CD4-positive, alpha-beta T cell treated with Interleukin-10 for 1 hour (primary cell): ENCODE data around the gene WDR37.

Experiments used
- DNase-seq: peaks from one replicate; pipeline ENCODE4 v3.0.0-alpha.2; 2020

Gene WDR37

GRCh38 chr10:1172256-1172984, 116.2 kb downstream of the WDR37 start:
- DNase-seq = no peak

DNA sequence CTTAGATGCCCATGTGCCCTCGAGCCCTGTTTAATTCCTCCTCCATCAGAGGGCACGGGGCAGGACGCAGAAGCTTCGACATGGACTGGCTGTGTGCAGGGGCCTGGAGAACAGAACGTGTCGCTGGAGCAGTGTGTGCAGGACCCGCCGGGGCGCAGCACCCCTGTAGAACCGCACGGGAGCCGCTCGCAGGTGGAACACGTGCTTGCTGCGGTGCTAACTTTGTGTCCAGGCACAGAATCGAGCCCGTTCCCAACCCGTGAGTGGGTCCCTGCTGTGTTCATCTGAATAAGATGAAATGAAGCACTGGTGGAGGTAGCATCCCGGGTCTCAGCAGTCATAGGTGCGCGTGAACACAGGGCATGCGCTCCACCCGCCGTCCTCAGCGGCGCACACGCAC, 116.9 kb downstream of the WDR37 start:
- no peak for DNase-seq

DNA sequence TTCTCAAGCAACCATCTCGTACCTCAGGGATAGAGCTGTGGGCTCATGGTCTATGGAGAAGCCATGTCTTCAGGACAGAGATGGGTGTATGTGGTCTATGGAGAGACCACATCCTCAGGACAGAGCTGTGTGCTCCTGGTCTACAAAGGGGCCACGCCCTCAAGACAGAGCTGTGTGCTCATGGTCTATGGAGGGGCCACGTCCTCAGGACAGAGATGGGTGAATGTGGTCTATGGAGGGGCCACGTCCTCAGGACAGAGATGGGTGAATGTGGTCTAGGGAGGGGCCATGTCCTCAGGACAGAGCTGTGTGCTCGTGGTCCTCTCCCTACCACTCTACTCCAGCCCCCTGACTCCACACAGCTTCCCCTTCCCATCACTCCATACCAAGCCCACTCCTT, 117.8 kb downstream of the WDR37 start:
- DNase-seq = no peak

- DNase-seq = no peak
Observed at GRCh38 chr10:1175956-1176565, 119.9 kb downstream of the WDR37 start.

- no peak for DNase-seq
Observed at GRCh38 chr10:1177936-1178335, 121.8 kb downstream of the WDR37 start.

GRCh38 chr10:1178506-1178905, 122.3 kb downstream of the WDR37 start:
- DNase-seq = no peak

- no peak for DNase-seq
Observed at GRCh38 chr10:1179346-1180070, 123.3 kb downstream of the WDR37 start.

DNA sequence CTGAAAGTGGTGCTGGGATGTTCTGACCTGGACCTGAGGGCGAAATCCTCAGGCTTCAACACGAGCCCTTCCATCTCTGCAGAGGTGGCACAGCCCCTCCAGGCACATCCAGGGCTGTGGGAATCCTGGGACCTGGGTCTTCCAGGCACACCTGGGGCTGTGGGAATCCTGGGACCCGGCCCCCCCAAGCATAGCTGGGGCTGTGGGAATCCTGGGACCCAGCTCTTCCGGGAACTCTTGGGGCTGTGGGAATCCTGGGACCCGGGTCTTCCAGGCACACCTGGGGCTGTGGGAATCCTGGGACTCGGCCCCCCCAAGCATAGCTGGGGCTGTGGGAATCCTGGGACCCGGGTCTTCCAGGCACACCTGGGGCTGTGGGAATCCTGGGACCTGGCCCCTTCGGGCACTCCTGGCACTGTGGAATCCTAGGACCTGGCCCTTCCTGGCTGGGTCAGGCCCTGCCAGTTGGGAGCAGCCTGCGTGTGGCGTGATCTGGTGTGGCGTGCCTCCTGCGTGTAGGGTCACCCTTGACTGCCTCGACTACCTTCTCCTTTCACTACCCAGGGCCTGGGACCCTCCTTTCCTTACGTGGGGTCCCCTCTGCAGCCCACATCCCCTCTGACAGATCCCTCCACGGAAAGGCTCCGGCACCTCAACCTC, 124.0 kb downstream of the WDR37 start:
- no peak for DNase-seq

DNA sequence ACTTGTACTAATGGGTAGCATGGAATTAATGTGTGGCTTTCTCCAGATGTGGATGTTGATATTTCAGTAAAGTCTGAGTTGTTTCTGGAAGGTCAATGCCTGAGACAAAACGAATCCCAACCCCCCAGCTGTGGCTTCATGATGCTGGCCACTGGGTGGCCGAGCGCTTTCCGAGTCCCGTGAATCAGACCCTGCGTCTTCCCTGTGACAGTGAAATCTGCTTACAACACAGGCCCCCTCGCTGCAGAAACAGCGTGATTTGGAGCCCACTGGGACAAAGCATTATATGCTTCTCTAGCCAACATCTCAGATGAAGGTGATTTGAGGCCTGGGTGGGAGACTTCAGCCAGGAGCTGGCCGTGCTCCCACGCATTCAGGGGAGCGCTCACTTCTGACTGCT, 124.7 kb downstream of the WDR37 start:
- no peak for DNase-seq
